ENCODE data around the gene LMO2. TPM values are rescaled to one million over a fixed set of nuclear protein-coding genes. Genes with fewer than 3 reads are reported as not detected.

Gene LMO2
- total and polyA plus RNA-seq, 2 of the 13 experiments (the other 11 are each of a cell fraction or from before 2014, with no cell fraction given): not detected

- TF ChIP-seq TBP (CRISPR knock-in tag; IDR thresholded peaks at IDR 0.05) (no peak), ZNF280B (CRISPR knock-in tag; IDR thresholded peaks at IDR 0.05; ENCODE audit: borderline replicate concordance) (no peak), BCL3 (CRISPR knock-in tag; IDR thresholded peaks at IDR 0.05) (no peak), HOXA9 (CRISPR knock-in tag; IDR thresholded peaks at IDR 0.05; ENCODE audit: borderline replicate concordance) (no peak), SALL1 (CRISPR knock-in tag; IDR thresholded peaks at IDR 0.05) (no peak), ZNF142 (CRISPR knock-in tag; IDR thresholded peaks at IDR 0.05) (no peak), ZFP36L1 (CRISPR knock-in tag; IDR thresholded peaks at IDR 0.05) (no peak), ZNF121 (CRISPR knock-in tag; IDR thresholded peaks at IDR 0.05) (no peak), GABPB1 (CRISPR knock-in tag; IDR thresholded peaks at IDR 0.05) (no peak), CBX5 (CRISPR knock-in tag; IDR thresholded peaks at IDR 0.05; ENCODE audit: borderline replicate concordance) (no peak), HOXA5 (CRISPR knock-in tag; IDR thresholded peaks at IDR 0.05) (no peak)
- TF ChIP-seq, protein P1, sequence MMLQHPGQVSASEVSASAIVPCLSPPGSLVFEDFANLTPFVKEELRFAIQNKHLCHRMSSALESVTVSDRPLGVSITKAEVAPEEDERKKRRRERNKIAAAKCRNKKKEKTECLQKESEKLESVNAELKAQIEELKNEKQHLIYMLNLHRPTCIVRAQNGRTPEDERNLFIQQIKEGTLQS (CRISPR knock-in tag; IDR thresholded peaks at IDR 0.05): no peak
- TF ChIP-seq, protein P2, sequence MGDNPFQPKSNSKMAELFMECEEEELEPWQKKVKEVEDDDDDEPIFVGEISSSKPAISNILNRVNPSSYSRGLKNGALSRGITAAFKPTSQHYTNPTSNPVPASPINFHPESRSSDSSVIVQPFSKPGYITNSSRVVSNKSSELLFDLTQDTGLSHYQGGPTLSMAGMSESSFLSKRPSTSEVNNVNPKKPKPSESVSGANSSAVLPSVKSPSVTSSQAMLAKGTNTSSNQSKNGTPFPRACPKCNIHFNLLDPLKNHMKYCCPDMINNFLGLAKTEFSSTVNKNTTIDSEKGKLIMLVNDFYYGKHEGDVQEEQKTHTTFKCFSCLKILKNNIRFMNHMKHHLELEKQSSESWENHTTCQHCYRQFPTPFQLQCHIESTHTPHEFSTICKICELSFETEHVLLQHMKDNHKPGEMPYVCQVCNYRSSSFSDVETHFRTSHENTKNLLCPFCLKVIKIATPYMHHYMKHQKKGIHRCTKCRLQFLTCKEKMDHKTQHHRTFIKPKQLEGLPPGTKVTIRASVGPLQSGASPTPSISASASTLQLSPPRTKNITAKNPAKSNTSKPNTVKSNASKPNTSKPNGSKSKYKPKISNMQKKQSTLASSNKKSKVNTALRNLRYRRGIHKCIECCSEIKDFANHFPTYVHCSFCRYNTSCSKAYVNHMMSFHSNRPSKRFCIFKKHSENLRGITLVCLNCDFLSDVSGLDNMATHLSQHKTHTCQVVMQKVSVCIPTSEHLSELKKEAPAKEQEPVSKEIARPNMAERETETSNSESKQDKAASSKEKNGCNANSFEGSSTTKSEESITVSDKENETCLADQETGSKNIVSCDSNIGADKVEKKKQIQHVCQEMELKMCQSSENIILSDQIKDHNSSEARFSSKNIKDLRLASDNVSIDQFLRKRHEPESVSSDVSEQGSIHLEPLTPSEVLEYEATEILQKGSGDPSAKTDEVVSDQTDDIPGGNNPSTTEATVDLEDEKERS (CRISPR knock-in tag; IDR thresholded peaks at IDR 0.05): no peak
- Histone ChIP-seq H3K4me2 (ENCODE audit: low read depth, low read length) (no peak overlapping the region), H4K20me1 (ENCODE audit: insufficient read depth, low read length) (no peaks in the 10 kb centered on the region), H3K27ac (ENCODE audit: extremely low read length, insufficient read depth, low read length) (no peak overlapping the region), H3K79me2 (ENCODE audit: insufficient read depth, low read length) (no peaks in the 10 kb centered on the region), H3K4me1 (ENCODE audit: insufficient read depth, low read length) (no peaks in the 10 kb centered on the region), H3K4me3 (replicated peaks in 1 of 3; ENCODE audit: insufficient read depth in 1 of 3, low read depth in 2 of 3, low read length in 3 of 3) (no peak overlapping the region), H3K9me3 (ENCODE audit: low read length) (no peaks in the 10 kb centered on the region), H2AFZ (ENCODE audit: low read length) (no peak overlapping the region), H3K36me3 (replicated peaks in 1 of 2; ENCODE audit: control insufficient read depth in 1 of 2, insufficient read depth in 2 of 2, low read length in 2 of 2) (no peaks in the 10 kb centered on the region), H3K27me3 (ENCODE audit: control insufficient read depth in 1 of 2, insufficient read depth in 2 of 2, low read length in 2 of 2) (peaks cover 8 to 71% of the 10 kb centered on the region in 2 experiments), H3K9ac (ENCODE audit: insufficient read depth, low read depth, low read length) (no peak overlapping the region)
- in situ Hi-C loops (cut with HindIII; ENCODE audit: extremely low pct_ligation_motif_present, low pct_unique_long_range_greater_than_20kb): loop anchor here (25.0 kb wide), 1 partner anchor 501 kb away; the partner anchor contains the start of gene ABTB2
- ATAC-seq (no peak), FAIRE-seq (no peak), DNase-seq (ENCODE audit: low spot score) (no peak)
- POLR2A ChIA-PET: no interaction called here
- 22% methylated on average over 3 of the region's 5 CpGs for WGBS (ENCODE audit: low lambda C conversion rate)
- CTCF ChIA-PET (ENCODE audit: low intra/inter-chr PET ratio, low total read pairs): no interaction called here
- intact Hi-C loops (cut with micrococcal nuclease; ENCODE audit: unreplicated experiment): no loop called here
- no TSS peak for BruUV-seq (replicated peaks)
Measured at GRCh38 chr11:33860926-33861325, 30.9 kb downstream of the LMO2 start.
